H1 (cell line): Measurements from ENCODE around the gene NECAP2. TPM values are rescaled to one million over a fixed set of nuclear protein-coding genes. Genes with fewer than 3 reads are reported as not detected.
A peak's percentile ranks its signal among the peaks of the same experiment; 100 is the strongest.

ENCODE experiments used
- CTCF ChIA-PET: fragments of 300-600 bp; sonication (Branson Sonifier 250); formaldehyde crosslinking; loops from one replicate; lab custom pipeline; 2021; ENCODE audit not compliant: partially characterized antibody; lab: Charles Lee
- POLR2A ChIA-PET: fragments of 300-600 bp; sonication (Branson Sonifier 250); formaldehyde crosslinking; loops from one replicate; lab custom pipeline; 2021; ENCODE audit warnings: inconsistent platforms; ENCODE audit not compliant: partially characterized antibody; lab: Charles Lee
- DNase-seq, 2 experiments: peaks; one replicate each; pipeline versions ENCODE4 v3.0.0 to v3.0.0-alpha.2; 2010 to 2022; ENCODE audit warnings: low spot score in 2 of 2, low read depth in 1 of 2, mixed read lengths in 1 of 2
- FAIRE-seq: peaks from 2 replicates; lab custom pipeline; 2011; peaks lifted over from hg19 to GRCh38; lab: Jason Lieb, UNC
- H2AFZ ChIP-seq: 2 replicates; pipeline ENCODE4 v1.8.1; 2012; ENCODE audit warnings: low read length, inconsistent platforms
- H2AK5ac ChIP-seq: 2 replicates; pipeline ENCODE4 v1.6.1; 2013; ENCODE audit warnings: low read depth, low read length
- H2BK120ac ChIP-seq: replicated peaks from 2 replicates; pipeline ENCODE3; 2013; ENCODE audit warnings: low read depth, low read length, inconsistent platforms
- H2BK12ac ChIP-seq: 2 replicates; pipeline ENCODE4 v1.6.1; 2013; ENCODE audit warnings: low read depth, low read length
- H2BK15ac ChIP-seq: 2 replicates; pipeline ENCODE4 v1.6.1; 2013; ENCODE audit warnings: low read length
- H2BK20ac ChIP-seq: 2 replicates; pipeline ENCODE4 v1.6.1; 2013; ENCODE audit warnings: low read length
- H2BK5ac ChIP-seq: 2 replicates; pipeline ENCODE4 v1.6.1; 2013; ENCODE audit warnings: low read depth, low read length
- H3K14ac ChIP-seq: 2 replicates; pipeline ENCODE4 v1.6.1; 2013; ENCODE audit warnings: inconsistent platforms; ENCODE audit not compliant: insufficient read length
- H3K18ac ChIP-seq: 2 replicates; pipeline ENCODE4 v1.6.1; 2013; ENCODE audit warnings: low read length; ENCODE audit errors: extremely low read depth
- H3K23ac ChIP-seq: 2 replicates; pipeline ENCODE4 v1.6.1; 2013; ENCODE audit warnings: inconsistent platforms; ENCODE audit not compliant: insufficient read length
- H3K23me2 ChIP-seq: 2 replicates; pipeline ENCODE4 v1.6.1; 2013; ENCODE audit warnings: low read depth, low read length
- H3K27ac ChIP-seq: 2 replicates; pipeline ENCODE4 v1.6.1; 2011; ENCODE audit warnings: low read depth, low read length, inconsistent platforms
- H3K27me3 ChIP-seq, 4 experiments: replicated peaks in 1 of 4; 1 replicate in 1 of 4; 2 replicates in 3 of 4; pipeline versions ENCODE4 v1.6.1 to v1.8.1; 2011 to 2013; ENCODE audit warnings: low read length in 3 of 4, mild to moderate bottlenecking in 3 of 4, inconsistent platforms in 2 of 4, mixed read lengths in 2 of 4, moderate library complexity in 1 of 4; ENCODE audit not compliant: control insufficient read depth in 3 of 4, insufficient read depth in 3 of 4; ENCODE audit errors: extremely low read depth in 1 of 4
- H3K36me3 ChIP-seq, 4 experiments: 2 replicates each; pipeline versions ENCODE4 v1.6.1 to v1.8.1; 2011 to 2013; ENCODE audit warnings: mild to moderate bottlenecking in 4 of 4, low read length in 3 of 4, moderate library complexity in 2 of 4, control low read depth in 1 of 4, inconsistent platforms in 1 of 4; ENCODE audit not compliant: insufficient read depth in 4 of 4, control insufficient read depth in 2 of 4
- H3K4ac ChIP-seq: replicated peaks from 2 replicates; pipeline ENCODE3; 2013; ENCODE audit warnings: low read length, low read depth, mixed read lengths, inconsistent platforms; ENCODE audit not compliant: insufficient read length
- H3K4me1 ChIP-seq, 4 experiments: replicated peaks in 1 of 4; 1 replicate in 1 of 4; 2 replicates in 3 of 4; pipeline versions ENCODE4 v1.6.1 to v1.8.1; 2011 to 2013; ENCODE audit warnings: low read length in 3 of 4, inconsistent platforms in 2 of 4, mixed read lengths in 1 of 4; ENCODE audit not compliant: insufficient read depth in 4 of 4, control insufficient read depth in 3 of 4
- H3K4me2 ChIP-seq, 2 experiments: 2 replicates each; pipeline versions ENCODE4 v1.6.1 to v1.8.1; 2011 to 2013; ENCODE audit warnings: low read depth in 2 of 2, low read length in 2 of 2, control low read depth in 1 of 2, inconsistent platforms in 1 of 2, mild to moderate bottlenecking in 1 of 2; ENCODE audit not compliant: insufficient read depth in 1 of 2
- H3K4me3 ChIP-seq, 4 experiments: fragments of 200-600, 300-600 bp in 1 of 4; sonication (generic), shearing (Covaris generic), sonication (Bioruptor Twin) in 1 of 4; 2 replicates each; pipeline versions ENCODE4 v1.5.1 to v1.8.1; 2011 to 2016; ENCODE audit warnings: low read length in 4 of 4, low read depth in 3 of 4, control low read depth in 2 of 4, inconsistent platforms in 2 of 4, mild to moderate bottlenecking in 2 of 4, mixed read lengths in 1 of 4, moderate library complexity in 1 of 4; ENCODE audit not compliant: insufficient read depth in 2 of 4; ENCODE audit errors: extremely low read depth in 1 of 4
- H3K56ac ChIP-seq: replicated peaks from 2 replicates; pipeline ENCODE3; 2013; ENCODE audit warnings: low read depth, mild to moderate bottlenecking, mixed read lengths, low read length, inconsistent platforms; ENCODE audit not compliant: insufficient read length
- H3K79me1 ChIP-seq: 2 replicates; pipeline ENCODE4 v1.6.1; 2013; ENCODE audit warnings: low read depth, low read length, control low read depth
- H3K79me2 ChIP-seq, 2 experiments: 2 replicates each; pipeline versions ENCODE4 v1.6.1 to v1.8.1; 2012 to 2013; ENCODE audit warnings: low read length in 2 of 2, mild to moderate bottlenecking in 2 of 2, inconsistent platforms in 1 of 2; ENCODE audit not compliant: insufficient read depth in 2 of 2, control insufficient read depth in 1 of 2
- H3K9ac ChIP-seq, 4 experiments: replicated peaks in 1 of 4; 1 replicate in 1 of 4; 2 replicates in 3 of 4; pipeline versions ENCODE4 v1.6.1 to v1.8.1; 2011 to 2013; ENCODE audit warnings: low read depth in 3 of 4, low read length in 3 of 4, control low read depth in 2 of 4, mild to moderate bottlenecking in 2 of 4, moderate library complexity in 2 of 4, inconsistent platforms in 1 of 4; ENCODE audit errors: extremely low read depth in 1 of 4
- H3K9me3 ChIP-seq, 2 experiments: 2 replicates each; pipeline versions ENCODE4 v1.6.1 to v1.8.1; 2012 to 2013; ENCODE audit warnings: mild to moderate bottlenecking in 2 of 2, moderate library complexity in 2 of 2, control low read depth in 1 of 2, inconsistent platforms in 1 of 2, low read depth in 1 of 2, low read length in 1 of 2, mixed read lengths in 1 of 2; ENCODE audit not compliant: insufficient read depth in 2 of 2
- H4K20me1 ChIP-seq, 2 experiments: replicated peaks in 1 of 2; 2 replicates each; pipeline versions ENCODE3 to v1.8.1; 2011 to 2013; ENCODE audit warnings: inconsistent platforms in 2 of 2, low read length in 2 of 2, mild to moderate bottlenecking in 1 of 2; ENCODE audit not compliant: insufficient read depth in 2 of 2, control insufficient read depth in 1 of 2
- H4K5ac ChIP-seq: 2 replicates; pipeline ENCODE4 v1.6.1; 2013; ENCODE audit warnings: low read length, low read depth, mixed read lengths, inconsistent platforms; ENCODE audit not compliant: insufficient read length
- H4K8ac ChIP-seq: 2 replicates; pipeline ENCODE4 v1.8.0; 2013; ENCODE audit warnings: mild to moderate bottlenecking, moderate library complexity, low read length, inconsistent platforms; ENCODE audit not compliant: insufficient read depth; ENCODE audit errors: extremely low read depth
- H4K91ac ChIP-seq: replicated peaks from 2 replicates; pipeline ENCODE3; 2013; ENCODE audit warnings: low read length, mixed read lengths, inconsistent platforms; ENCODE audit not compliant: insufficient read length
- ASH2L ChIP-seq: fragments of 200-600, 300-600 bp; sonication (generic); IDR thresholded peaks from one replicate; pipeline ENCODE4 v1.7.1; 2017; ENCODE audit warnings: low read length
- CBX5 ChIP-seq: fragments of 300-800, 300-1000 bp; sonication (generic); IDR thresholded peaks from 2 replicates; pipeline ENCODE4 v1.7.1; 2016; ENCODE audit warnings: antibody characterized with exemption, low read length, low read depth
- E2F6 ChIP-seq: IDR thresholded peaks from 2 replicates; pipeline ENCODE4 v1.6.1; 2012; ENCODE audit warnings: inconsistent platforms
- EGR1 ChIP-seq: IDR thresholded peaks from 2 replicates; pipeline ENCODE4 v1.6.1; 2011; ENCODE audit warnings: low read depth, low read length, borderline replicate concordance
- GABPA ChIP-seq: IDR thresholded peaks from 2 replicates; pipeline ENCODE4 v1.6.1; 2011; ENCODE audit warnings: mild to moderate bottlenecking, low read length, moderate library complexity, borderline replicate concordance; ENCODE audit not compliant: insufficient read depth
- HDAC6 ChIP-seq: IDR thresholded peaks from one replicate; pipeline ENCODE4 v1.7.1; 2012; ENCODE audit warnings: low read depth, mild to moderate bottlenecking, inconsistent platforms, low read length, moderate library complexity
- JUN ChIP-seq: IDR thresholded peaks from 2 replicates; pipeline ENCODE4 v1.6.1; 2011; ENCODE audit warnings: low read depth, mild to moderate bottlenecking, improper control_type of control experiment, low read length
- KDM5A ChIP-seq: fragments of 200-600 bp; IDR thresholded peaks from 2 replicates; pipeline ENCODE4 v1.7.1; 2012; ENCODE audit warnings: mild to moderate bottlenecking, low read length, inconsistent platforms, mixed read lengths
- SIN3A ChIP-seq, 2 experiments: IDR thresholded peaks in 1 of 2; conservative IDR thresholded peaks in 1 of 2; 2 replicates each; pipeline ENCODE4 v1.6.1; 2011 to 2012; ENCODE audit warnings: low read length in 2 of 2, improper control_type of control experiment in 1 of 2, low read depth in 1 of 2, mild to moderate bottlenecking in 1 of 2
- SRF ChIP-seq: IDR thresholded peaks from 2 replicates; pipeline ENCODE4 v1.6.1; 2011; ENCODE audit warnings: mild to moderate bottlenecking, low read depth, low read length, moderate library complexity
- TAF1 ChIP-seq: IDR thresholded peaks from 2 replicates; pipeline ENCODE4 v1.6.1; 2011; ENCODE audit warnings: mild to moderate bottlenecking, low read depth, low read length
- TAF7 ChIP-seq: optimal IDR thresholded peaks from 2 replicates; pipeline ENCODE3; 2011; ENCODE audit warnings: low read depth, mild to moderate bottlenecking, inconsistent platforms, low read length, moderate library complexity, borderline replicate concordance
- TBP ChIP-seq: IDR thresholded peaks from 2 replicates; pipeline ENCODE4 v1.6.1; 2011; ENCODE audit warnings: low read depth, low read length, improper control_type of control experiment
- WGBS, 2 experiments: shearing (Covaris generic) in 1 of 2; methylation state at CpG; one replicate each; pipeline versions ENCODE4 v1.1.6 to v1.1.7; 2013 to 2015; ENCODE audit warnings: low lambda C conversion rate in 2 of 2, mixed read lengths in 2 of 2, inconsistent platforms in 1 of 2, low coverage in 1 of 2, missing lambda C conversion rate in 1 of 2; ENCODE audit not compliant: insufficient replicate concordance in 2 of 2, insufficient coverage in 1 of 2, insufficient read length in 1 of 2; ENCODE audit errors: extremely low coverage in 1 of 2, missing lambda C conversion rate in 1 of 2; 5-methylcytosine and 5-hydroxymethylcytosine counted together
- polyA plus RNA-seq, 7 experiments: library from polyadenylated mRNA; depleted of rRNA in 3 of 7; stranded (reverse) in 5 of 7; unstranded in 2 of 7; fragments of >200 nt in 5 of 7; fragments of 200-250 nt in 2 of 7; gene quantifications; 1 replicate in 5 of 7; 2 replicates in 1 of 7; 4 replicates in 1 of 7; pipeline versions ENCODE4 v1.2.1 to v1.2.3, GENCODE V29; 2011 to 2013; ENCODE audit warnings: missing spikeins in 2 of 7, mixed read lengths in 2 of 7
- total RNA-seq: library from RNA; stranded (reverse); fragmentation: NEBNext Ultra II Directional; extraction: Animal tissue kit (Norgen Biotek cat#: 25700); gene quantifications from 2 replicates; pipeline ENCODE4 v1.2.1, GENCODE V29; 2021

The NECAP2 gene
- total and polyA plus RNA-seq, 2 of the 8 experiments (the other 6 are each of a cell fraction or from before 2014, with no cell fraction given): 24.4 to 29.7 TPM

GRCh38 chr1:16441282-16441665 lies 750 bp downstream of the NECAP2 start:
- H3K27ac ChIP-seq: no peak overlapping the region
- CTCF ChIA-PET: interaction anchor here (0.9 to 2.9 kb wide), 12 partner anchors 8 to 250 kb away, joined by 3 to 19 read pairs (median 4); no protein-coding TSS in a partner anchor
- H3K27me3 ChIP-seq: peaks cover 0 to 4% (median 3%) of the 10 kb centered on the region in 4 experiments; a peak in 1 of 7 replicates
- H3K56ac ChIP-seq: no peak overlapping the region
- H3K4me3 ChIP-seq: peak overlapping the region; percentile 66 to 96 (median 77)
- H4K5ac ChIP-seq: no peak overlapping the region
- H3K4ac ChIP-seq: no peak overlapping the region
- no peak overlapping the region for H2AFZ ChIP-seq
- peaks cover 4% of the 10 kb centered on the region; the same call in 1 of the 2 replicates for H3K23me2 ChIP-seq
- H2BK120ac ChIP-seq: no peak overlapping the region
- H3K9me3 ChIP-seq: no peaks in the 10 kb centered on the region
- no peaks in the 10 kb centered on the region; the same call in 1 of the 2 replicates for H3K79me1 ChIP-seq
- H3K36me3 ChIP-seq: peaks cover 0 to 12% (median 2%) of the 10 kb centered on the region in 4 experiments; a peak in 4 of 8 replicates
- H3K4me1 ChIP-seq: peaks cover 0 to 2% (median 0%) of the 10 kb centered on the region in 4 experiments; a peak in 3 of 7 replicates
- H2BK20ac ChIP-seq: no peak overlapping the region
- no peak overlapping the region for H3K18ac ChIP-seq
- H3K9ac ChIP-seq: peak overlapping the region in 3 of 4 experiments; percentile 31 to 82 (median 71); a peak in 3 of 7 replicates
- no peak overlapping the region for H4K91ac ChIP-seq
- H3K23ac ChIP-seq: no peak overlapping the region
- H2BK12ac ChIP-seq: no peak overlapping the region
- WGBS, 2 experiments: 8% methylated on average over 12 of the region's 12 CpGs; no CpG with 5 or more reads in 1 of the 2 experiments
- POLR2A ChIA-PET: interaction anchor here (0.9 to 3.1 kb wide), 5 partner anchors 9 to 234 kb away, joined by 3 to 15 read pairs (median 3); no protein-coding TSS in a partner anchor
- peaks cover 11 to 20% of the 10 kb centered on the region in 2 experiments for H4K20me1 ChIP-seq
- H2BK5ac ChIP-seq: no peak overlapping the region
- H3K79me2 ChIP-seq: no peaks in the 10 kb centered on the region; a peak in 1 of 4 replicates
- H2BK15ac ChIP-seq: no peak overlapping the region
- H3K4me2 ChIP-seq: peak overlapping the region; percentile 74 to 76
- FAIRE-seq (no peak), DNase-seq (no peak)
- H4K8ac ChIP-seq: no peak overlapping the region
- H3K14ac ChIP-seq: no peak overlapping the region
- H2AK5ac ChIP-seq: no peak overlapping the region
- TF ChIP-seq CBX5 (no peak), EGR1 (no peak), SIN3A (conservative IDR thresholded peaks at IDR 0.05 in 1 of 2, IDR thresholded peaks at IDR 0.05 in 1 of 2; ENCODE audit: low read depth in 1 of 2, low read length in 2 of 2) (no peak), E2F6 (no peak), GABPA (no peak), JUN (no peak), HDAC6 (no peak), SRF (no peak), TAF7 (no peak), TAF1 (no peak), KDM5A (no peak), ASH2L (no peak), TBP (no peak)
